ENCODE results near the gene PCDH9.

Gene PCDH9

GRCh38 chr13:67015976-67016600, 214.0 kb downstream of the PCDH9 start:
- H3K9me3 ChIP-seq (replicated peaks in 1 of 2; ENCODE audit: control insufficient read depth in 2 of 2, insufficient read depth in 1 of 2, low read depth in 1 of 2, low read length in 2 of 2), result no peaks in the 10 kb centered on the region
- H3K14ac ChIP-seq (ENCODE audit: low read length), result no peak overlapping the region
- no peak overlapping the region for H3K4ac ChIP-seq (ENCODE audit: low read length)
- H3K27me3 ChIP-seq (ENCODE audit: control insufficient read depth in 3 of 3, insufficient read depth in 3 of 3, low read depth in 1 of 3, low read length in 3 of 3), result no peaks in the 10 kb centered on the region
- WGBS, 2 donors (ENCODE audit: extremely low coverage in 2 of 2, insufficient read length in 2 of 2, insufficient replicate concordance in 1 of 2), result no CpG with 5 or more reads among the region's 2 CpGs
- no peak overlapping the region for H3K9ac ChIP-seq (ENCODE audit: low read depth, low read length, poor library complexity)
- no peaks in the 10 kb centered on the region for H3K36me3 ChIP-seq (replicated peaks in 1 of 2; ENCODE audit: control insufficient read depth in 2 of 2, insufficient read depth in 2 of 2, low read length in 2 of 2)
- H2BK120ac ChIP-seq (ENCODE audit: low read depth, low read length), result no peak overlapping the region
- H2BK15ac ChIP-seq (ENCODE audit: low read length), result no peak overlapping the region
- no peak for DNase-seq (ENCODE audit: low spot score)
- H3K4me3 ChIP-seq (ENCODE audit: low read length in 2 of 2), result no peak overlapping the region
- no peaks in the 10 kb centered on the region for H3K79me1 ChIP-seq (ENCODE audit: low read depth, low read length)
- H2BK12ac ChIP-seq (ENCODE audit: low read length), result no peak overlapping the region
- no peak overlapping the region for H3K4me2 ChIP-seq (ENCODE audit: insufficient read depth, low read length, poor library complexity, severe bottlenecking)
- no peak overlapping the region for H3K23ac ChIP-seq (ENCODE audit: low read depth, low read length, poor library complexity)
- H2BK5ac ChIP-seq (ENCODE audit: low read length), result no peak overlapping the region
- no peak overlapping the region for H2AFZ ChIP-seq (ENCODE audit: low read length)
- no peak overlapping the region for H3K18ac ChIP-seq (ENCODE audit: low read length)
- no peak overlapping the region for H4K8ac ChIP-seq (ENCODE audit: low read depth, low read length)
- no peaks in the 10 kb centered on the region for H3K4me1 ChIP-seq (ENCODE audit: control insufficient read depth in 2 of 2, insufficient read depth in 1 of 2, low read depth in 1 of 2, low read length in 2 of 2)
- no peak overlapping the region for H4K91ac ChIP-seq (ENCODE audit: low read depth, low read length, poor library complexity)
- no peak overlapping the region for H2AK5ac ChIP-seq (ENCODE audit: low read depth, low read length)
- no peak overlapping the region for H3K27ac ChIP-seq (replicated peaks; ENCODE audit: low read length)

DNA sequence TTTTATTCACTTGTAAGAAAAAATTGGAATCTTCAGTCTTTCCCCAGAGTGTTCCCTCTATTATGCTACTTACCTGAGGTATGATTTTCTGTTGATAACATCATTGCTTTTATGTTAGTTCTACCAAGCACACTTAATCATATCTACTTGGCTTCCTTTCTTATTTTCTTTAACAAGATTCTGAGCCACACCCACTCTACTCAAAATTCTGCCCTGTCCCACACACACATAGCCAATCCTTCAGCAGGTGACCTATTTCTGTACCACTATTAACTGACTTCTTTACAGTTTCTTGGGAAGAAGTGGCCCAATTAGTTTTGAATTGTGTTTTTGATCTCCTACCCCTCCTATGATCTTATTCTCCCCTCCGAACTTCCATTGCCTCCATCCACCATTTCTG, 215.7 kb downstream of the PCDH9 start:
- no peak overlapping the region for H2BK12ac ChIP-seq (ENCODE audit: low read length)
- no peak overlapping the region for H3K18ac ChIP-seq (ENCODE audit: low read length)
- no peak overlapping the region for H2BK15ac ChIP-seq (ENCODE audit: low read length)
- no peaks in the 10 kb centered on the region for H3K27me3 ChIP-seq (ENCODE audit: control insufficient read depth in 3 of 3, insufficient read depth in 3 of 3, low read depth in 1 of 3, low read length in 3 of 3)
- peaks cover 2 to 4% of the 10 kb centered on the region in 2 donors for H3K4me1 ChIP-seq (ENCODE audit: control insufficient read depth in 2 of 2, insufficient read depth in 1 of 2, low read depth in 1 of 2, low read length in 2 of 2)
- no peak overlapping the region for H2BK120ac ChIP-seq (ENCODE audit: low read depth, low read length)
- no peak for DNase-seq (ENCODE audit: low spot score)
- H2AFZ ChIP-seq (ENCODE audit: low read length), result no peak overlapping the region
- H3K27ac ChIP-seq (replicated peaks; ENCODE audit: low read length), result no peak overlapping the region
- H2BK5ac ChIP-seq (ENCODE audit: low read length), result no peak overlapping the region
- no peak overlapping the region for H4K91ac ChIP-seq (ENCODE audit: low read depth, low read length, poor library complexity)
- H4K8ac ChIP-seq (ENCODE audit: low read depth, low read length), result no peak overlapping the region
- H3K4me2 ChIP-seq (ENCODE audit: insufficient read depth, low read length, poor library complexity, severe bottlenecking), result no peak overlapping the region
- WGBS, 2 donors (ENCODE audit: extremely low coverage in 2 of 2, insufficient read length in 2 of 2, insufficient replicate concordance in 1 of 2), result no CpG with 5 or more reads among the region's 1 CpG
- H3K14ac ChIP-seq (ENCODE audit: low read length), result no peak overlapping the region
- H3K9me3 ChIP-seq (replicated peaks in 1 of 2; ENCODE audit: control insufficient read depth in 2 of 2, insufficient read depth in 1 of 2, low read depth in 1 of 2, low read length in 2 of 2), result no peaks in the 10 kb centered on the region
- H2AK5ac ChIP-seq (ENCODE audit: low read depth, low read length), result no peak overlapping the region
- no peaks in the 10 kb centered on the region for H3K36me3 ChIP-seq (replicated peaks in 1 of 2; ENCODE audit: control insufficient read depth in 2 of 2, insufficient read depth in 2 of 2, low read length in 2 of 2)
- H3K23ac ChIP-seq (ENCODE audit: low read depth, low read length, poor library complexity), result no peak overlapping the region
- H3K4ac ChIP-seq (ENCODE audit: low read length), result no peak overlapping the region
- H3K79me1 ChIP-seq (ENCODE audit: low read depth, low read length), result no peaks in the 10 kb centered on the region
- H3K9ac ChIP-seq (ENCODE audit: low read depth, low read length, poor library complexity), result no peak overlapping the region
- no peak overlapping the region for H3K4me3 ChIP-seq (ENCODE audit: low read length in 2 of 2)

DNA sequence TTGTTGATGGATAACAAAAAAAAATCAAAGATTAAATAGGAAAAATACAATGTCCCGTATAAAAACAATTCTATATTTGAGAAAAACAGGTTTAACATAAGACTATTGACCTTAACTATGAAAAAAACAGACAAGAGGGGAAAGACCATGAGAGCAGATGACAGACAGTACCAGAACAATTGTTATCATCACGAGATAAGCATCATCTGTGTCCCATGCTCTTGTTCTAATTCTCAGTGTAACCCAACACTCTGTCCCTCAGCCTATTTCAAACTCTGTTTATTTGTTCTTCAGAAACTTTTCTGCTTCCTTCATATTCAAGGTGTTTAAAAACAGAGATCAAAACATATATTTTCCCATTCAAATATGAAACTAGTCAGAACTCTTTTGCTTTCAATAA, 216.4 kb downstream of the PCDH9 start:
- no peak overlapping the region for H2BK120ac ChIP-seq (ENCODE audit: low read depth, low read length)
- H3K27me3 ChIP-seq (ENCODE audit: control insufficient read depth in 3 of 3, insufficient read depth in 3 of 3, low read depth in 1 of 3, low read length in 3 of 3), result no peaks in the 10 kb centered on the region
- no peak overlapping the region for H3K27ac ChIP-seq (replicated peaks; ENCODE audit: low read length)
- H3K9ac ChIP-seq (ENCODE audit: low read depth, low read length, poor library complexity), result no peak overlapping the region
- no peaks in the 10 kb centered on the region for H3K9me3 ChIP-seq (replicated peaks in 1 of 2; ENCODE audit: control insufficient read depth in 2 of 2, insufficient read depth in 1 of 2, low read depth in 1 of 2, low read length in 2 of 2)
- no peak overlapping the region for H4K91ac ChIP-seq (ENCODE audit: low read depth, low read length, poor library complexity)
- WGBS, 2 donors (ENCODE audit: extremely low coverage in 2 of 2, insufficient read length in 2 of 2, insufficient replicate concordance in 1 of 2), result no CpG with 5 or more reads among the region's 2 CpGs
- H2BK15ac ChIP-seq (ENCODE audit: low read length), result no peak overlapping the region
- H3K14ac ChIP-seq (ENCODE audit: low read length), result no peak overlapping the region
- no peak overlapping the region for H3K4me3 ChIP-seq (ENCODE audit: low read length in 2 of 2)
- no peak overlapping the region for H3K23ac ChIP-seq (ENCODE audit: low read depth, low read length, poor library complexity)
- H3K18ac ChIP-seq (ENCODE audit: low read length), result no peak overlapping the region
- no peaks in the 10 kb centered on the region for H3K36me3 ChIP-seq (replicated peaks in 1 of 2; ENCODE audit: control insufficient read depth in 2 of 2, insufficient read depth in 2 of 2, low read length in 2 of 2)
- no peak overlapping the region for H3K4me2 ChIP-seq (ENCODE audit: insufficient read depth, low read length, poor library complexity, severe bottlenecking)
- H4K8ac ChIP-seq (ENCODE audit: low read depth, low read length), result no peak overlapping the region
- H3K4me1 ChIP-seq (ENCODE audit: control insufficient read depth in 2 of 2, insufficient read depth in 1 of 2, low read depth in 1 of 2, low read length in 2 of 2), result peaks cover 2 to 4% of the 10 kb centered on the region in 2 donors
- no peaks in the 10 kb centered on the region for H3K79me1 ChIP-seq (ENCODE audit: low read depth, low read length)
- no peak overlapping the region for H2AK5ac ChIP-seq (ENCODE audit: low read depth, low read length)
- no peak overlapping the region for H2BK12ac ChIP-seq (ENCODE audit: low read length)
- no peak overlapping the region for H2BK5ac ChIP-seq (ENCODE audit: low read length)
- no peak overlapping the region for H3K4ac ChIP-seq (ENCODE audit: low read length)
- no peak overlapping the region for H2AFZ ChIP-seq (ENCODE audit: low read length)
- DNase-seq (ENCODE audit: low spot score), result no peak

GRCh38 chr13:67008075-67008668, 222.0 kb downstream of the PCDH9 start:
- Histone ChIP-seq H3K4me2 (ENCODE audit: insufficient read depth, low read length, poor library complexity, severe bottlenecking) (no peak overlapping the region), H2AFZ (ENCODE audit: low read length) (no peak overlapping the region), H3K27ac (replicated peaks; ENCODE audit: low read length) (no peak overlapping the region), H4K8ac (ENCODE audit: low read depth, low read length) (no peak overlapping the region), H3K4ac (ENCODE audit: low read length) (no peak overlapping the region), H2BK15ac (ENCODE audit: low read length) (no peak overlapping the region), H2BK5ac (ENCODE audit: low read length) (no peak overlapping the region), H3K9me3 (replicated peaks in 1 of 2; ENCODE audit: control insufficient read depth in 2 of 2, insufficient read depth in 1 of 2, low read depth in 1 of 2, low read length in 2 of 2) (no peaks in the 10 kb centered on the region), H3K23ac (ENCODE audit: low read depth, low read length, poor library complexity) (no peak overlapping the region), H2AK5ac (ENCODE audit: low read depth, low read length) (no peak overlapping the region), H2BK120ac (ENCODE audit: low read depth, low read length) (no peak overlapping the region), H3K14ac (ENCODE audit: low read length) (no peak overlapping the region), H3K4me3 (ENCODE audit: low read length in 2 of 2) (no peak overlapping the region), H3K18ac (ENCODE audit: low read length) (no peak overlapping the region), H2BK12ac (ENCODE audit: low read length) (no peak overlapping the region), H3K36me3 (replicated peaks in 1 of 2; ENCODE audit: control insufficient read depth in 2 of 2, insufficient read depth in 2 of 2, low read length in 2 of 2) (no peaks in the 10 kb centered on the region), H4K91ac (ENCODE audit: low read depth, low read length, poor library complexity) (no peak overlapping the region), H3K9ac (ENCODE audit: low read depth, low read length, poor library complexity) (no peak overlapping the region), H3K4me1 (ENCODE audit: control insufficient read depth in 2 of 2, insufficient read depth in 1 of 2, low read depth in 1 of 2, low read length in 2 of 2) (peaks cover 2 to 4% of the 10 kb centered on the region in 2 donors), H3K79me1 (ENCODE audit: low read depth, low read length) (no peaks in the 10 kb centered on the region), H3K27me3 (ENCODE audit: control insufficient read depth in 3 of 3, insufficient read depth in 3 of 3, low read depth in 1 of 3, low read length in 3 of 3) (no peaks in the 10 kb centered on the region)
- WGBS, 2 donors (ENCODE audit: extremely low coverage in 2 of 2, insufficient read length in 2 of 2, insufficient replicate concordance in 1 of 2), result no CpG with 5 or more reads among the region's 1 CpG
- DNase-seq (ENCODE audit: low spot score), result no peak

Measured in neuronal stem cell (in vitro differentiated cells).